Endodermal cell (in vitro differentiated cells): ENCODE data around the gene JMJD7. TPM values are rescaled to one million over a fixed set of nuclear protein-coding genes. Genes with fewer than 3 reads are reported as not detected.

Experiments
- DNase-seq: peaks from one replicate; pipeline ENCODE4 v3.0.0-alpha.2; 2017
- H3K27ac ChIP-seq: 2 replicates; pipeline ENCODE4 v1.5.1; 2013; ENCODE audit warnings: mild to moderate bottlenecking, low read depth, low read length, moderate library complexity
- H3K27me3 ChIP-seq: 2 replicates; pipeline ENCODE4 v1.6.1; 2013; ENCODE audit warnings: mild to moderate bottlenecking, low read length, moderate library complexity; ENCODE audit not compliant: insufficient read depth, control insufficient read depth, poor library complexity, severe bottlenecking
- H3K36me3 ChIP-seq: 2 replicates; pipeline ENCODE4 v1.7.0; 2013; ENCODE audit warnings: mild to moderate bottlenecking, low read length, moderate library complexity; ENCODE audit not compliant: control insufficient read depth, insufficient read depth
- H3K4me1 ChIP-seq: one replicate; pipeline ENCODE4 v1.7.0; 2013; ENCODE audit warnings: low read length; ENCODE audit not compliant: control insufficient read depth, insufficient read depth
- H3K4me3 ChIP-seq: 2 replicates; pipeline ENCODE4 v1.5.1; 2013; ENCODE audit warnings: mild to moderate bottlenecking, low read length, moderate library complexity
- H3K9ac ChIP-seq: 2 replicates; pipeline ENCODE4 v1.6.1; 2013; ENCODE audit warnings: mild to moderate bottlenecking, low read length, moderate library complexity; ENCODE audit not compliant: poor library complexity, severe bottlenecking; ENCODE audit errors: extremely low read depth
- H3K9me3 ChIP-seq: 2 replicates; pipeline ENCODE4 v1.6.1; 2013; ENCODE audit warnings: mild to moderate bottlenecking, low read length, moderate library complexity; ENCODE audit not compliant: control insufficient read depth
- H3K27ac Mint-ChIP-seq: 2 replicates; pipeline ENCODE4 v1.8.0; 2020; ENCODE audit warnings: mixed read lengths
- H3K27me3 Mint-ChIP-seq: 2 replicates; pipeline ENCODE4 v1.8.0; 2021; ENCODE audit warnings: mild to moderate bottlenecking, mixed read lengths; ENCODE audit not compliant: insufficient read depth
- H3K36me3 Mint-ChIP-seq: 2 replicates; pipeline ENCODE4 v1.8.0; 2020; ENCODE audit warnings: low read depth, mixed read lengths
- H3K4me1 Mint-ChIP-seq: 2 replicates; pipeline ENCODE4 v1.8.0; 2020; ENCODE audit warnings: mixed read lengths
- H3K4me3 Mint-ChIP-seq: 2 replicates; pipeline ENCODE4 v1.8.0; 2020; ENCODE audit warnings: mild to moderate bottlenecking, moderate library complexity, mixed read lengths
- H3K9me3 Mint-ChIP-seq: 2 replicates; pipeline ENCODE4 v1.8.0; 2020; ENCODE audit warnings: mild to moderate bottlenecking, mixed read lengths
- WGBS, 2 experiments: methylation state at CpG; one replicate each; pipeline versions ENCODE4 v1.1.5 to v1.1.7; 2013; ENCODE audit warnings: missing lambda C conversion rate in 2 of 2, mixed read lengths in 1 of 2; ENCODE audit not compliant: insufficient coverage in 1 of 2, insufficient read length in 1 of 2; 5-methylcytosine and 5-hydroxymethylcytosine counted together
- total RNA-seq, 2 donors: library from RNA; stranded (reverse); fragmentation: NEBNext Ultra II Directional in 1 of 2; extraction: Animal tissue kit (Norgen Biotek cat#: 25700) in 1 of 2; gene quantifications; 2 replicates in 1 of 2; 3 replicates in 1 of 2; pipeline ENCODE4 v1.2.1, GENCODE V29; 2021
- TF ChIP-seq, protein P1 (sequence below): fragments of 200-600 bp; sonication (generic); conservative IDR thresholded peaks from 2 replicates; pipeline ENCODE4 v1.5.0; 2021; ENCODE audit warnings: antibody characterized with exemption, mild to moderate bottlenecking

Gene JMJD7
- total RNA-seq, 2 donors from 2014 or later = 18.4 to 22.1 TPM

DNA sequence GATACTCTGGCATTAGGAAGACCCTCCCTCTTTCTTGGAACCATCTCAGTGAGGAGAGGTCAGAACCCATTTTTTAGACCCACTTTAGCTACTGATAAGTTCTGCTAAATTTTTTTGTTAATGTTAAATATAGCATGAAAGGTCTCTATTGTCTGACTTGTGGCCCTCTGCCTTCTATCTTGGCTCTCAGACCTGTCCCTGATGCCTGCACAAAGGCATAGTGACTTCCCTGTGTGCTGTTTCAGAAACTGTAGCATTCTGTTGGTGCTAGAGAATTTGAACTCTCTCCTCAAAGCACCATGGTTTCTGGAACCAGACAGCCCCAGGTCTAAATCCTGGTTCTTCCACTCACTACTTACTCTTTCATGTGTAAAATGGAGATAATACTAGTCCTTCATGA, 38.2 kb upstream of the JMJD7 start:
- Histone ChIP-seq H3K27me3 (no peaks in the 10 kb centered on the region), H3K36me3 (no peaks in the 10 kb centered on the region), H3K4me1 (peaks cover 8% of the 10 kb centered on the region), H3K9me3 (no peaks in the 10 kb centered on the region), H3K9ac (no peak overlapping the region), H3K27ac (no peak overlapping the region), H3K4me3 (no peak overlapping the region)
- Mint-ChIP-seq H3K4me3 (no peak overlapping the region), H3K9me3 (no peaks in the 10 kb centered on the region), H3K36me3 (no peaks in the 10 kb centered on the region), H3K27ac (no peak overlapping the region), H3K4me1 (peaks cover 31% of the 10 kb centered on the region), H3K27me3 (no peaks in the 10 kb centered on the region)
- TF ChIP-seq, protein P1, sequence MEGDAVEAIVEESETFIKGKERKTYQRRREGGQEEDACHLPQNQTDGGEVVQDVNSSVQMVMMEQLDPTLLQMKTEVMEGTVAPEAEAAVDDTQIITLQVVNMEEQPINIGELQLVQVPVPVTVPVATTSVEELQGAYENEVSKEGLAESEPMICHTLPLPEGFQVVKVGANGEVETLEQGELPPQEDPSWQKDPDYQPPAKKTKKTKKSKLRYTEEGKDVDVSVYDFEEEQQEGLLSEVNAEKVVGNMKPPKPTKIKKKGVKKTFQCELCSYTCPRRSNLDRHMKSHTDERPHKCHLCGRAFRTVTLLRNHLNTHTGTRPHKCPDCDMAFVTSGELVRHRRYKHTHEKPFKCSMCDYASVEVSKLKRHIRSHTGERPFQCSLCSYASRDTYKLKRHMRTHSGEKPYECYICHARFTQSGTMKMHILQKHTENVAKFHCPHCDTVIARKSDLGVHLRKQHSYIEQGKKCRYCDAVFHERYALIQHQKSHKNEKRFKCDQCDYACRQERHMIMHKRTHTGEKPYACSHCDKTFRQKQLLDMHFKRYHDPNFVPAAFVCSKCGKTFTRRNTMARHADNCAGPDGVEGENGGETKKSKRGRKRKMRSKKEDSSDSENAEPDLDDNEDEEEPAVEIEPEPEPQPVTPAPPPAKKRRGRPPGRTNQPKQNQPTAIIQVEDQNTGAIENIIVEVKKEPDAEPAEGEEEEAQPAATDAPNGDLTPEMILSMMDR = no peak
- DNase-seq = no peak

DNA sequence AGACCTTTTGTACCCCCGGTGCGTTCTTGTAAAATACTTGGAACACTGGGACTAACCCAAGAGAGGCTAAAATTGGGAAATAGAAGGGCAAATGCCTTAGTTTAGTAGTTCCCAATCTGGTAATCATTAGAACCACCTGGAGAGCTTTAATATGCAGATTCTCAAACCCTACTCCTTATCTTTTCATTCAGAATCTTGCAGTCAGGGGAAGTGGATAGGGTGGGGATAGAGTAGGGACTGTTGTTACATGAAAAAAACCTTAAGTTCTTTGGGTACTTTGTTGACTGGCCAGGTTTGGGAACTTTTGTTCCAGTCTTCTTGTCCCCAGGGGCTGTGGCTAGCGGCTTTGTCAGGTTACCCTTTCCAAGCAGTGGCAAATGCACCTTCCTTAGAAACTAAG, 37.7 kb upstream of the JMJD7 start:
- no peak overlapping the region for H3K9ac ChIP-seq
- no peak overlapping the region for H3K4me3 ChIP-seq
- Mint-ChIP-seq H3K9me3 (no peaks in the 10 kb centered on the region), H3K27me3 (no peaks in the 10 kb centered on the region), H3K4me3 (no peak overlapping the region), H3K36me3 (no peaks in the 10 kb centered on the region), H3K4me1 (peaks cover 31% of the 10 kb centered on the region), H3K27ac (peak overlapping the region; percentile 27)
- no peak overlapping the region for H3K27ac ChIP-seq
- no peaks in the 10 kb centered on the region for H3K36me3 ChIP-seq
- H3K4me1 ChIP-seq = peaks cover 8% of the 10 kb centered on the region
- H3K27me3 ChIP-seq = no peaks in the 10 kb centered on the region
- DNase-seq = no peak
- no peaks in the 10 kb centered on the region for H3K9me3 ChIP-seq
- 78 to 88% methylated on average over 3 of the region's 3 CpGs for WGBS, 2 experiments
- TF ChIP-seq, protein P1 = no peak

DNA sequence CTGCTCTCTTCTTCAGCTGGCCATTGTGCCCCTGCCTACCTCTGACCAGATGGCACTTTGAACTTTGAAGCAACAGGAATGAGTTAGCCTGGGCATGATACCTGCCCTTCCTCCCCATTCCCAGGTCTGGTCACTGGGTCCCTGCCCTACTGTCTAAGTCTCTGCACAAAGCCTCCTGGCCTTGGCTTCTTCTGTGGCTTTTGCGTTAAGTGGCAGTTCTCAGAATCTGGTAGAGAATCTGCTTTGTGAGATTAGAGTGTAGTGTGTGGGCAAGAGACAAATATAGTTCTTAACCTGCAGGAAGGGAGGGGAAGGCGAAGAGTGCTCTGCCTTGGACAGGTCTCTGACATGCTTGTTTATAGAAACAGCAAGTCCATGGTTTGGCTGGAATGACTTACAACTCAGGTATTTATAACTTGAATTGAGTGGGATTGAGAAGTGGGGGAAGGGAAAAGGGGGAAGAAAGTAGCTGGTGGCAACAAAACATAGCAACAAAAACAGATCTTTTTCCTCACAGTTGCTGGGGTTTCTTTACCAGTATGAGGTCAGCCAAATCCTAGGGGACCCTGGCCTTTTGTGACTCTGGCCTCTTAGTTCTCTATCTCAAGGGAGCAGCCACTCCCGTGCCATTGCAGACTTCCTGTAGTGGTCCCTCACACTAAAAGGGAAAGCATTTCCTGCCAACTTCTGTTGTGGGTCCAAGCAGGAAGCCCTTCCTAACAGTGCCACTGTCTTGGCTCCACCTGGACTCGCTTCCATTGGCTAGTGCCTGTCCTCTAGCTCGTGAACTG, 36.9 kb upstream of the JMJD7 start:
- Histone ChIP-seq H3K4me1 (peaks cover 8% of the 10 kb centered on the region), H3K27ac (no peak overlapping the region), H3K9me3 (no peaks in the 10 kb centered on the region), H3K9ac (no peak overlapping the region), H3K4me3 (no peak overlapping the region), H3K36me3 (no peaks in the 10 kb centered on the region), H3K27me3 (no peaks in the 10 kb centered on the region)
- Mint-ChIP-seq H3K4me1 (peaks cover 31% of the 10 kb centered on the region), H3K27ac (peak overlapping the region; percentile 4), H3K27me3 (no peaks in the 10 kb centered on the region), H3K36me3 (no peaks in the 10 kb centered on the region), H3K4me3 (no peak overlapping the region), H3K9me3 (no peaks in the 10 kb centered on the region)
- no peak for DNase-seq
- TF ChIP-seq, protein P1 = no peak
- WGBS, 2 experiments = 90 to 97% methylated on average over 4 to 5 of the region's 5 CpGs
